Effector memory CD4-positive, alpha-beta T cell (primary cell): ENCODE measurements around the gene MCF2.

Experiments used
- DNase-seq, 3 donors: peaks; one replicate each; pipeline ENCODE4 v3.0.0-alpha.2; 2020
- H3K27ac ChIP-seq: 2 replicates; pipeline ENCODE4 v1.7.0; 2013; ENCODE audit warnings: mild to moderate bottlenecking, low read length, moderate library complexity; ENCODE audit not compliant: insufficient read depth, poor library complexity, severe bottlenecking
- H3K27me3 ChIP-seq: replicated peaks from 2 replicates; pipeline ENCODE4 v1.7.0; 2013; ENCODE audit warnings: mild to moderate bottlenecking, low read length; ENCODE audit not compliant: insufficient read depth, control insufficient read depth, poor library complexity, severe bottlenecking
- H3K36me3 ChIP-seq: 2 replicates; pipeline ENCODE4 v1.7.0; 2013; ENCODE audit warnings: mild to moderate bottlenecking, low read length, moderate library complexity; ENCODE audit not compliant: control insufficient read depth, insufficient read depth
- H3K4me1 ChIP-seq: 2 replicates; pipeline ENCODE4 v1.7.0; 2013; ENCODE audit warnings: low read length, mild to moderate bottlenecking; ENCODE audit not compliant: control insufficient read depth, insufficient read depth, poor library complexity, severe bottlenecking
- H3K4me3 ChIP-seq: 2 replicates; pipeline ENCODE4 v1.7.0; 2013; ENCODE audit warnings: low read length, low read depth, mild to moderate bottlenecking; ENCODE audit not compliant: insufficient read depth, poor library complexity, severe bottlenecking
- H3K9me3 ChIP-seq: 2 replicates; pipeline ENCODE4 v1.7.0; 2013; ENCODE audit warnings: mild to moderate bottlenecking, low read length, moderate library complexity; ENCODE audit not compliant: control insufficient read depth

MCF2 gene

DNA sequence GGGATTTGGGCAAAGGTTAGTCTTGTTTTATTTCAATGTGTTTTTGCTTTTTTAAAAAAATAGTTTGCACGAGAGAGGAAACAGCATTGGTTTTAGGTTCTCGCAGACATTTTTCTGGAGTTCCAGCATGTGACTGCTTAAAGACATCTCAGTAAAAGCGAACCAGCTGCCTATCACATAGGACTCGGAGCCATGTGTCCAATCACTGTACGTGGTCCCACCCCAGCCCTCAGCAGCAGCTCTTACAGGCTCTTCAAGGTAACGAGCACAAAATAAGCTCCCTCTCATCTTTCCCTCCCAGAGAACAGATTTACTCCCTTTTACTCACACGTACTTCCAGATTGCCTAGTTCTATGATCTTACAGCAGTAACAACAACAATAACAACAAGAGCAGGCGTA lies 68.7 kb downstream of the MCF2 start:
- Histone ChIP-seq H3K9me3 (no peaks in the 10 kb centered on the region), H3K4me1 (no peaks in the 10 kb centered on the region), H3K27me3 (no peaks in the 10 kb centered on the region), H3K4me3 (no peak overlapping the region), H3K27ac (no peak overlapping the region), H3K36me3 (no peaks in the 10 kb centered on the region)
- DNase-seq = no peak

GRCh38 chrX:139600105-139600504 lies 107.9 kb downstream of the MCF2 start:
- H3K27ac ChIP-seq = no peak overlapping the region
- H3K9me3 ChIP-seq = no peaks in the 10 kb centered on the region
- no peaks in the 10 kb centered on the region for H3K27me3 ChIP-seq
- no peak overlapping the region for H3K4me3 ChIP-seq
- no peak for DNase-seq
- no peaks in the 10 kb centered on the region for H3K36me3 ChIP-seq
- no peaks in the 10 kb centered on the region for H3K4me1 ChIP-seq

- H3K9me3 ChIP-seq = no peaks in the 10 kb centered on the region
- no peak overlapping the region for H3K4me3 ChIP-seq
- H3K27me3 ChIP-seq = no peaks in the 10 kb centered on the region
- DNase-seq = no peak
- H3K4me1 ChIP-seq = no peaks in the 10 kb centered on the region
- H3K36me3 ChIP-seq = no peaks in the 10 kb centered on the region
- H3K27ac ChIP-seq = no peak overlapping the region
Observed at GRCh38 chrX:139596068-139596467, 111.9 kb downstream of the MCF2 start.

- no peaks in the 10 kb centered on the region for H3K27me3 ChIP-seq
- no peak overlapping the region for H3K4me3 ChIP-seq
- H3K9me3 ChIP-seq = no peaks in the 10 kb centered on the region
- H3K36me3 ChIP-seq = no peaks in the 10 kb centered on the region
- no peaks in the 10 kb centered on the region for H3K4me1 ChIP-seq
- DNase-seq = no peak
- H3K27ac ChIP-seq = no peak overlapping the region
Observed at GRCh38 chrX:139585613-139586012, 122.4 kb downstream of the MCF2 start.

- no peak overlapping the region for H3K4me3 ChIP-seq
- no peaks in the 10 kb centered on the region for H3K36me3 ChIP-seq
- H3K9me3 ChIP-seq = no peaks in the 10 kb centered on the region
- no peak overlapping the region for H3K27ac ChIP-seq
- no peaks in the 10 kb centered on the region for H3K27me3 ChIP-seq
- DNase-seq = no peak
- no peaks in the 10 kb centered on the region for H3K4me1 ChIP-seq
Observed at GRCh38 chrX:139581068-139581467, 126.9 kb downstream of the MCF2 start.

- Histone ChIP-seq H3K27ac (no peak overlapping the region), H3K4me1 (no peaks in the 10 kb centered on the region), H3K4me3 (no peak overlapping the region), H3K36me3 (no peaks in the 10 kb centered on the region), H3K27me3 (no peaks in the 10 kb centered on the region), H3K9me3 (no peaks in the 10 kb centered on the region)
- DNase-seq = no peak
Observed at GRCh38 chrX:139566981-139567380, 141.0 kb downstream of the MCF2 start.

GRCh38 chrX:139563251-139563650 lies 144.7 kb downstream of the MCF2 start:
- H3K9me3 ChIP-seq = no peaks in the 10 kb centered on the region

DNA sequence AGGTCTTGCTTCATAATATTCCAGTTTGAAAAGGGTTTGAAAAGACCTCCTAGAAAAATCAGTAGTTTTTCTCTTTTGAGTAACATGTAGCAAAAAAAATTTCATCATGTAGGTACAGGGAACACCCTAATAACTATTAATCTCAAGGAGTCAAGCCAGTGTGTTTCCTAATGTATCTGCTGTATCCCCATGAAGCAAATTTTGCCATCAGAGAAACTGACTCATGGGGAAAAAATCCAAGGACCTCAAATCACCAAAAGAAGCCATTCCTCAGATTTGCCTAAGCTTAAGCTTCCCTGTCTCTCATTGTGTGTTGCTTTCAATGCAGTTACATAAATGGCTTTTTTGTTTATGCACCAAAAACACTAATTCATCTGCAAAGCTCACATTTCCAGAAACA lies 147.7 kb downstream of the MCF2 start:
- no peaks in the 10 kb centered on the region for H3K9me3 ChIP-seq

More at GRCh38 chrX:139563251-139563650, 144.7 kb downstream of the MCF2 start:
- Histone ChIP-seq H3K36me3 (no peaks in the 10 kb centered on the region), H3K27me3 (no peaks in the 10 kb centered on the region), H3K4me3 (no peak overlapping the region), H3K4me1 (no peaks in the 10 kb centered on the region), H3K27ac (no peak overlapping the region)
- no peak for DNase-seq

DNA sequence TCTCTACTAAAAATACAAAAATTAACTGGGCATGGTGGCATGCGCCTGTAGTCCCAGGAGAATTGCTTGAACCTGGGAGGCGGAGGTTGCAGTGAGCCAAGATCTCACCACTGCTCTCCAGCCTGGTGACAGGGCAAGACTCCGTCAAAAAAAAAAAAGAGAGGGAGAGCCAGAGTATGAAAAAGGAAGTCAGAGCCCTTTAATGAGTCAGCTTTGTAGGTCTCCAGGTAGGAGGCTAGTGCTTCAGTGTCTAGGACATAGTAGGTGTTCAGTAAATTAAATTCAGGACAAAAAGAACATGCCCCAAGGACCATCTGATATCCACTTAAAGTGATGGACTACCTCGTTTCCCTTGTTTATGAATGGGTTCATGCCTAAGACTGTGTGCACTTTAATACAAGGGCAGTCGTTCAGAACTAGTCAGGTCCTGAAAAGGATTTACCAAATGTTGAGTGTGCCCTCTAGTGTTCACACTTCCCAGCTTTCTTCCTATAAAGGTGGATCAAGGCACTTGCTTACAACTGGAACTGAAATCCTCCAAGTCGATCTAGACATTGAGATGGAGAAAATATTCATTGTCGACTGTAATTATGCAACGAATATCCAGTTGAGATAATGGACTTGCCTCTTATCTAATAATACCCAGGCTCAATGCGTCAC lies 148.5 kb downstream of the MCF2 start:
- H3K9me3 ChIP-seq = no peaks in the 10 kb centered on the region
- no peaks in the 10 kb centered on the region for H3K36me3 ChIP-seq
- no peaks in the 10 kb centered on the region for H3K27me3 ChIP-seq
- no peak for DNase-seq
- H3K27ac ChIP-seq = no peak overlapping the region
- no peaks in the 10 kb centered on the region for H3K4me1 ChIP-seq
- no peak overlapping the region for H3K4me3 ChIP-seq

More for the DNA sequence above, 147.7 kb downstream of the MCF2 start:
- DNase-seq = no peak
- H3K4me1 ChIP-seq = no peaks in the 10 kb centered on the region
- H3K4me3 ChIP-seq = no peak overlapping the region
- H3K27me3 ChIP-seq = no peaks in the 10 kb centered on the region
- no peaks in the 10 kb centered on the region for H3K36me3 ChIP-seq
- H3K27ac ChIP-seq = no peak overlapping the region

GRCh38 chrX:139554991-139555675 lies 152.8 kb downstream of the MCF2 start:
- Histone ChIP-seq H3K4me3 (no peak overlapping the region), H3K4me1 (no peaks in the 10 kb centered on the region), H3K27me3 (no peaks in the 10 kb centered on the region), H3K36me3 (no peaks in the 10 kb centered on the region), H3K27ac (no peak overlapping the region), H3K9me3 (no peaks in the 10 kb centered on the region)
- no peak for DNase-seq
